Activated CD4-positive, alpha-beta T cell treated with anti-CD3 and anti-CD28 coated beads, Interleukin-2, amount 50 U/mL, for 16 hours (primary cell): Measurements from ENCODE around the gene TOP3B.

Experiments
- DNase-seq: peaks from one replicate; pipeline ENCODE4 v3.0.0-alpha.2; 2020

The TOP3B gene

DNA sequence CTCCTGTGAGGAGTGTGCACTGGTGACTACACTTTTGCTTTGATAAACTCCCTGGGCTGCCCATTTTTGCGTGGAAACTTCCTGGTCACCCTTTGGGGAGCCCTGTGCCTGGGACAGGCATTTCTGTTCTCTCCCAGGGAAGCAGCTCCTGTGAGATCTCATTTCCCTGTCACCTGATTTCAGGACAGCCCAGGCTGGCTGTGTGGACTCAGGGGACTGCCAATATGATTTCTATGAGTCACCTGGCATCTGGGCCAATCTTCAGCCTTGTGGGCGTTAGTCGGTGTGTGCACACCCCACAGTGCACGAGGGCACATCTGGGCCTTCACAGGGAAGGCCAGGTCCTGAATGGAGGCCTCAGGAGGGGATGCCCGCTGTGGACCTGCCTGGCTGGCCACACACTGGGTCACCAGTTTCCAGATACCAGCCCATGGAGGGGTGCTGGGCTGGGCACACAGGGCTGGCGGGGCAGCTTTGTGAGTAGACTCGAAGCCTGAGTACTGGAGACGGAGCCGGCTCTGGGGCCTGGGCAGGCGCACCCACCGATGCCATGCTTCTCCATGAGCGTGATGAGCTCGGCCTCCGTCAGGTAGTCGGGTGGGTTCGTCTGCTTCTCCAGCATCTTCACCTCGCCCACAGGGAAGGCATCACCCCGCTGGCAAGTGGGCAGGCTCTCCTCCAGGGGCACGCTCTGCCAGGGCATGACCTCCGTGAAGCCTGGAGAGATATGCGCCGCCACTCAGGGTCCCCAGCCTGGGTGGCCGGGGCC lies 20.5 kb downstream of the TOP3B start:
- DNase-seq: no peak

DNA sequence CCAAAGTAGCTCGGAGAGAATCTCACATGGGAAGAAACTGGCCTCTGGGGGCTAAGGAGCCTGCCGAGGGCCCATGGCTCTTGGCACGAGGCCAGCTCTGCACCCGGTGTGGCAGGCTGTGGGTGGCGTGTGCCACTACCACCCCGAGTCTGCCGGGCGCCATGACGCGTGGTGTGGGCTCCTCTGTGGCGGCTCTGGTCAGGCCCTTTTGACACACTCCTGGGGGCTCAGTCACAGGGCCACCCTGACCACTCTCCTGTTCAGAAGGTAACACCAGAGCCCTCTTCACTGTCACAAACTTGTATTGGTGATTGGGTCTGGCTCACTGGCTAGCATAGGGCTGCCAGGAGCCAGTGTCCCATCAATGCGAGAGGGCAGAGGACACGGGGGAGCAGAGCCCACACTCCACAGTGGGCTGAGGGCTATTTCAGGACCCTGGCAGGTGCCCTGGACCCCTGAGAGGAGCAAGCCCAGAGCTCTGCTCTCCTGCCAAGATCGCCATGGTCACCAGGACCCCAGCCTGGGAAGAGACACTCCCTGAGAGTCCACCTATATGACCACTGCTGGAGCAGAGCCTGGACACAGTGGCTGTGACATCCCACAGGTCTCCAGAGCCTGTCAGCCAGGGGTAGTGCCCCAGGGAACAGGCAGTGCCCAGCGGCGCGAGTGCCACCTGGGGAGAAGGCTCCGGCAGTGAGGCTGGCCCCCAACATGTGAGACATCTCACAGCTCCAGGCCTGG lies 21.3 kb downstream of the TOP3B start:
- no peak for DNase-seq

DNA sequence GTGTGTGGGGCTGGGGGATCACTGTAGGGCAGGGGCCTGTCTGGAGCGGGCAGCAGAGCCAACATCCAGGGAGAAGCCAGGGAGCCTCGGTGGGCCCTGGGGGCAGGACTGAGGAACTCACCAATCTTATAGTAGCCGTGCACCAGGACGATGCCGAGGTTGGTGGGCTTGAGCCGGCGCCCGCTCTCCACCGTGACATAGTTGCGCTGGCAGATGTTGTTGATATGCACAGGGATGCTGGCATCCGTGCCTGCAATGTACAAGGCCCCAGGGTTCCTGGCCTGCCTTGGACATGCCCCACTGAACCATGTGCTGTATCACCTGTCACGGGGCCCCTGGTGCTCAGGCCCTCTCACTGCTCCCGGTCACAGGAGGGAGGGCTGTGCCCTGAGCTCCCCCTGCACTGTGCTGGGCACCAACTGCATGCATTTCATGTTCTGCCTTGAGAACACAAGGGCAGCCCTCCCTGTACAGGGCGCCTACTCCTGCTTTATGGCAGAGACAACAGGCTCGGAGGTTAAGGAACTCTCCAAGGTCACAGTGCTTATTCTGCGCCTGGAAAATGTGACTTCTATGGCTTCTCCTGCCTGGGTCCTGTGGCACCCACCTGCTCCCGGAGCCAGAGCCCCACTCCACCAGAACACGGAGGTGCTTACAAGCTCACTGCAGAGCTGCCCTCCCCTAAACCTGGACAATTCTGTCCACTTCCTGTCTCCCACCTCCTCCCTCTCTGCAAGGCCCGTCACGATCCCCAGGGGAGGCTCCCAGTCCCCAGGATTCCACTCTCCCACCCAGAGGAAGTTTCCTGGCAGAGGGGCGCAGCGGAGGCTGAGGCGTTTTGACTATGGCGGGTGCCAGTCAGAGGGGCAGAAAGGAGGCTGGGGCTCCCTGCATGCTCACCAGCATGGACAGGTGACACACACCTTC lies 22.1 kb downstream of the TOP3B start:
- DNase-seq: no peak

GRCh38 chr22:21959274-21960074 lies 23.1 kb downstream of the TOP3B start:
- DNase-seq: no peak

DNA sequence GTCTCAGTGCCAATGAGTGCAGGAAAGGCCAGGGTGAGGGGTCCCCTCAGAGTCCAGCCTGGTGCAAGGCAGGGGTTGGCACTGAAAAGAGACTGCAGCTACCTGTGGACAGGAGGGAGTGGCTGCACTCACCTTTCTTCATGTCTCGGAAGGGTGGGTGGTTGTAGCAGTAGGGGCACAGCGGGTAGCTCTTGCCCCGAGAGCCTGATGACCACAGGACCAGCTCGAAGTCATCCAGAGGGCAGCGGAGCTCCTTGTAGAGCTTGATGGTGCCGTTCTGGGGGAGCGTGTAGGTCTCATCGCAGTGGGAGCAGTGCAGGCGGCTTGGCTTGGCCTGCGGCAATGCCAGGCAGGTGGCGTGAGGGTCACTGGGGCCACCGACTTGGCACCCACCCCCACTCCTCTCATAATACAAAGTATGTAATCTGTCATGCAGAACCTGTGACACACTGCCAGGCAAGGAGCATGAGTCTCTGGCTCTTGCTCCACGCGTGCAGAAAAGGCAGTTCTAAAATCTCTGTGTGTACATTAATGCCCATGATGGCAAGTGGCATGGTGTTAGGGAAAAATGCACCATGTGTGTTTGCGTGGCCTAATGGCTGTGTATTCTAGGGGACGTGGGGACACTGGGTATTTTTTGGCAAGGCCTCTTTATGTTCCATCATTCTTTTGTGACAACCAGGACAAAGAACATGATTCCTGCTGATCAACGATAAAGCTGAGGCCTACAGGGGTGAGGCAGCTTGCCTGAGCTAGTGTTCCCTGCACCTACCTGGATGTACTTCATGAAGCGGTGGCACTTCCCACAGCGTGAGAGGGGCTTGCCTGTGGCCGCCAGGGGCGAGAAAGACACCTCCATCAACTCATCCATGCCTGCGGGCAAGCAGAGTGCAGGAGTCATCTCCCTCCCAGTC lies 24.0 kb downstream of the TOP3B start:
- DNase-seq: no peak

GRCh38 chr22:21952586-21953571 lies 29.7 kb downstream of the TOP3B start, which contains the start of gene PPM1F:
PPM1F (minus strand) TSS chr22:21952848; CDS start chr22:21946048, 6,800 bp downstream.
- peak; percentile 87 for DNase-seq

DNA sequence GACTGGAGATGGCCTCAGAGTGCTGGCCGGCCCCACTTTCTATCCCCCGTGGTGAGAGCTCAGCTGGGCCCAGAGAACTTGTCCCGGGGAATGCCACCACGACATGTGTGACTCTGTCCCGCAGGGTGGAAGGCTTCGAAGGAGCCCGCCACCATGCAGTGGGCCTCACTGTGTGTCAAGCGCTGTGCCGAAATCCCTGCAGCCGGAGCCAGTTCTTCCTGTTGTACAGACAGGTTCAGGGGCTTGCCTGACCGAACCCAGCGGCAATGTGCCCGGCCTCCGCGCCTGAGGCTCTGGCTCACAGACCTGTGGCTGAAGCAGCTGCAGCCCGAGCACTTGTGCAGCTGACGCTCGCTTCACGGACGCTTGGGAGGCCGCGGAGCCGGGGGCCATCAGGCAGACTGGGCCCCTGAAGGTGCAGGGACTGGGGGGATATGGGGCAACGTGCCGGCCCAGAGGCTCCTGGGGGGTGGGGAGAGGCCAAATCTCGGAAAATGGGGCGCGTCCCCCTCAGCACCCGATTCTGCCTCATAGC lies 30.6 kb downstream of the TOP3B start:
- no peak for DNase-seq

- no peak for DNase-seq
Observed at GRCh38 chr22:21951062-21951461, 31.5 kb downstream of the TOP3B start.

- no peak for DNase-seq
Observed at GRCh38 chr22:21949948-21950347, 32.6 kb downstream of the TOP3B start.

GRCh38 chr22:21949569-21949918 lies 33.0 kb downstream of the TOP3B start:
- DNase-seq: no peak

DNA sequence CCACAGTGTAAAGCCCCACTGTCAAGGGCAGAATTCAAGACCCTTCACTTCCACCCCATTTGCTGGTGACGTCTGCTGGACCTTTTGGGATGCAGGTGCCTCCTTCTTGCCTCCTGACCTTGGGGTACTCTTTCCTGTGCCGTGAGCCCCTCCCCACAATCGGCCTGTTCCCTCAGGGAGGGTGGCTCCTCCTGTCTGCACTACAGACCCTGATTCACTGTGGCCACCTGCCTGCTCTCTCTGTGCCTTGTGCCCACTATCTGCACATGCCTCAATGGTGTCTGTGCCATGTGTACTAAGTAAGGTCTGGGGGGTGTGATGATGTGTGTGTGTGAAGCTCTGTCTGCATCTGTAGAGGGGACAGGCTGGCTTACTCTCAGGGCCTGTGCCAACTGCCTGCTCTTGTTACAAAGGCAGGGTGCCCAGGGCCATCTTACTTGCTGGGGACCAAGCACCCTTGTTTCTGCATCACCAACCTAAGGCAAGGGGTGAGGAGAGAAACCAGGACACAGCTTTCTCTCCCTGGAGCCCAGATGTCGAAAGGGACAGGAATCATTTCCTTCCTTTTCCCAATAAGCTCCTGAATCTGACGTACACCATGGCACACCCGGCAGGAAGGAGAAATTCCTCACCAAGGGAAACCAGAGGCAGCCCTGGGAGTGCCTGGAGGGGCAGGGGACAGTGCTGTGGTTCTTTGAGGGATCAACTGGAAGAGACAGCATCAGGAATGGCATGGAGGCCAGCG lies 33.6 kb downstream of the TOP3B start:
- no peak for DNase-seq

DNA sequence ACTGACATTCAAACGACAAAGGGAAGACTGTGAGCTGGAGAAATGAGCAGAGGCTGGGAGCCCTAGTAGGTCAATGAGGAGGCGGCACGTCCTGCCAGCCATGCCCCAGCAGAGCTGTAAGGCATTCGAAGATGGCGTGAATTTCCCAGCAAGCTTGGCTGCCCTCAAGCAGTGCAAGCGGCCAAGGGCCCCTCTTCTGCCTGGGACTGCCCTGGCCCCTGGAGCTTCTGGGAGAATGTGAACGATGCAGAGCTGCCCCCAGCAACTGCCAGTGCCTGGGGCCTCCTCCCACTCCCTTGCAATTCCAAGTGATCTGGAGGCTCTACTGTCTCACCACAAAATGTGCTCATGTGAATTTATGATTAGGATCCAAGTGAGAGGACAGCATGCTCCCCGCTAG lies 34.2 kb downstream of the TOP3B start:
- no peak for DNase-seq

DNA sequence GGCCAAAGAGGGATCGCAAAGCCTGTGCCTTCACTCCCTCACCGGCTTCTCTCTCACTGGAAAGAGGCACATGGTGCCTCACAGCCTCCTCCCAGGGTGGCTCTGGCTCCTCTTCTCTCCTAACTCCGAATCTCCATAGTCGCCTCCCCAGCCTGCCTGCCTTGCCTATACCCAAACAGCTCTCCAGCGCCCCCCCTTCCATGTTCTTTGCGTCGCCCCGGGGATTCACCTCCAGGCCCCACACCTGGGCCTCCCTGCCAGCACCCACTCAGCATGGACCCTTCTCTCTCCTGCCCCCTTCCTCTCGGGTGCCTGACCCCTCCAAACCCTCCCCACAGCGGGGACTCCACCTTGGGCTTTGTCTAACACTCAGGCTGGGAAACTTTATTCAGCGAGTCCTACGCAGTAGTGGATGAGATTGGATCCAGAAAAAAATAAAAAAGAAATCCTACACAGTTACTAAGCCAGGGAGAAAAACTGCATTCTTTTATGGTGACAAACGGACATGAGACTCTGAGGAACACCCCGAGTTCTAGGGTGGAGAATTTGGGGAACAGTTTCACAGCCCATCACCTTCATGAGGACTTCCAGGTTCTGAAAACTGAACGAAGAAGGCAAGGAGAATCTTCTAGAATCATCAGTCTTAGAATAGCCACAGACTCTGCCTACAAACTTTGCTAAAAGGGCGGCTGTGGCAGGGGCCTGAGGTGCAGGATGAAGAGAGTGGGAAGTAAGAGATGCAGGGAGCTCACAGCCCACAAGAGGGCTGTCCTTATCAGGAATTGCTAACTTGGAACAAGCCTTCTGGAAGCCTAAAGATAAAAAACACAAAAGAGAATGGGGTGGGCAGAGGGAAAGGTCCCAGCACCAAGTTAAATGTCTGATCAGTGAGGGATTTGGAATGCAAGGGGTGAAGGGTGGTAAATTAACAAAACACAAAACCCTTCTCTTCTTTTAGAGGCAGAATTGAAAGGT lies 35.3 kb downstream of the TOP3B start:
- DNase-seq: no peak

- no peak for DNase-seq
Observed at GRCh38 chr22:21946262-21946925, 36.2 kb downstream of the TOP3B start.

GRCh38 chr22:21945453-21946261 lies 36.9 kb downstream of the TOP3B start:
- no peak for DNase-seq

DNA sequence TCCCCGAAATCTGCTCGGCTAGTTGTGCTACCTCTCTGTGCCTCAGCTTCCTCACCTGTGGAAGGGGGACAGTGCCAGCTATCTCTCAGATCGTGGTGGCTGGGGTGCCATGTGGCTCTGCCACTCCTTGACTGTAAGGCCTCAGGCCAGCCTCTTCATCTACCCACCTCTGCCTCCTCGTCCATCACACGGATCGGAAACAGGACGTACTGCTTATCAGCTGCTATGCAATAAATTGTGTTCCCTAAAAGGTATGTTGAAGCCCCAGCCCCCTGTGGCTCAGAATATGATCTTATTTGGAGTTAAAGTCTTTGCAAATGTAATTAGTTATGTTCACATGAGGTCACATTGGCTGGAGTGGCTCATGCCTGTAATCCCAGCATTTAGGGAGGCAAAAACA lies 37.7 kb downstream of the TOP3B start:
- DNase-seq: no peak
